ENCODE data around the gene HOXA4. TPM values are rescaled to one million over a fixed set of nuclear protein-coding genes. Genes with fewer than 3 reads are reported as not detected.
A peak's percentile ranks its signal among the peaks of the same experiment; 100 is the strongest.

The HOXA4 gene
- polyA plus RNA-seq, 4 donors, result 22.0 to 26.2 (median 23.3) TPM

DNA sequence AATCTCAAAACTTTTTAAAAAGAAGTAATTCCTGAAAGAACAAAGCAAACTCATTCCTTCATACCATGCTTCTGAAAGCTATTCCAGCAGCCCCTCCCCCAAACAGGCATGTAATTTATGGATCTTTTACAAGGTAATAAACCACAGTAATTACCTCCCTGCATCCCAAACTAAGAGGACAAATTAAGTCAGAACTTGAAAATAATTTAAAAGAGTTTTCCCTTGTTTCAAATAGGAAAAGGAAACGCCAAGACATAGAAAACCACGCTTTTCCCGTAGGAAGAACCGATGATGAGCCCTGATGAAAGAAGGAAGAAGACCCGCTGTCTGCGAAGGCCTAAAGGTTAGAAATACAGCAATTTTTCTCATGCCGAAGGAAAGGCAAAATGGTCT is 8.9 kb downstream of the HOXA4 start:
- DNase-seq (ENCODE audit: low read depth in 4 of 4, low spot score in 3 of 4), result no peak

DNA sequence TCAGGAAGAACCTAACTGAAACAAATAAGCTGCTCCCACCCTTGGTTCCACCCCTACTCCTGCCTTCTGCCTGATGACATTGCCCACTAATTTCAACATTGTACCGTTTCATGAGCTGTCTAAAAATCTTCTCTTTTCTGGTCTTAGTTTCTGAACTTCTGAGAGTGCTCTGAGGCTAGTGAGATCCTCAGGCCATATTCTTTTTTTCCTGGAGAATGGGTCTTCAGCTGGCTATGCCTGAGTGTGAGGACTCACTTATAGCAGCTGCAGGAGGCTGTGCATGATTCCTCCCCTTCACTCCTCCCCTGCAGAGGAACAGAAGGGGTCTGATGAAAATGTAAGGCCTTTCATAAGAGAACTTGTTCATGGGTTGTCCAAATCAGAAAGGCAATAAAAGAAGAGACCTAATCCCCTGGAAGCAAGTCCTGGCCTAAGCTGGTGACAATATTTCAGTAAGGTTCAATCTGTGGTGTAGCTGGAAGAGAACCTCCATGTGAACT is 11.1 kb downstream of the HOXA4 start:
- DNase-seq (ENCODE audit: low read depth in 4 of 4, low spot score in 3 of 4), result no peak

DNA sequence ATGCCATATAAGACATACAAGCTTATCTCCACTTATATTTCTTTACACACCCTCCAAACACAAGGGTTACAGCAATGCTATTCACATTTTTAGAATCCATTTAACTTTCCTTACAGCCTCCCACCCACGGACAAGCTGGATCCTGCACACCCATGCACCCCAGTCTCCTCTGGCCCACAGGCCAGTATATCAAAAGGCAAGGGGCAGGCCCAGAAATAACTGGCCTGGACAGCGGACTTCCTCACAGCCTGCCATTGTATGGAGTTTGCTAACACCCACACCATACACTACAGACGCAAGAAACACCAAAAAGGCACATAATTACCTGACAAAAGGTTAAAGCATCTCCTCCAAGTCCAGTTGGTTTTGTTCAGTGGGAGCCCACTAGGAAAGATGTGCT is 12.0 kb downstream of the HOXA4 start:
- DNase-seq (ENCODE audit: low read depth in 4 of 4, low spot score in 3 of 4), result no peak

DNA sequence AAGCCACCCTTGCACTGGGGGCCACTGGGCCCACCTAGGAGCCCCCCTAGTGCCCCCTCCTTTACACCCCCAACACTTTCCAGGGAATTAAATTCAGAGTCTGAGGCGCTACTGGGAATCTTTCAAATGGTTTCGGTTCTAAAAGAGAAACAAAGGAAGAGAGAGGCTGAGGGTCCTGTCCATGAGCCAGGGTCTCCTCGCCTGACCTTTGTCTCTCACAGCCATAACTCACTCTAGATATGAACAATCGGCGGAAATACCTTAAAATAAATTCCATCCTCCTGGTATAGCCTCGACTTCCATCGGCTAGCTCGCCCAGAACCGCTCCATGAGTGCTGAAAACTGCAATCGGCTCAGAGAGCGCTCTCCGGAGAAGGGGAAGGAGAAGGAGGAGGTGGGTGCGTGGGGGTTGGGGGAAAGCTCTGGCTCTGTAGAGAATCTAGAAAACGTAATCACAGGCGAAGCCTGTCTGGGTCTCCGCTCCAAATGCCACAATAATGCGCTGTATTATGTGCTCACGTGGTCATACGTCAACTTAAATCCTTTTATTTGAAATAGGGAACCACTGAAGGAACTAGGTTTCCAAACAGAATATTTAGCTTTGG is 12.6 kb downstream of the HOXA4 start:
- DNase-seq (ENCODE audit: low read depth in 4 of 4, low spot score in 3 of 4), result no peak

DNA sequence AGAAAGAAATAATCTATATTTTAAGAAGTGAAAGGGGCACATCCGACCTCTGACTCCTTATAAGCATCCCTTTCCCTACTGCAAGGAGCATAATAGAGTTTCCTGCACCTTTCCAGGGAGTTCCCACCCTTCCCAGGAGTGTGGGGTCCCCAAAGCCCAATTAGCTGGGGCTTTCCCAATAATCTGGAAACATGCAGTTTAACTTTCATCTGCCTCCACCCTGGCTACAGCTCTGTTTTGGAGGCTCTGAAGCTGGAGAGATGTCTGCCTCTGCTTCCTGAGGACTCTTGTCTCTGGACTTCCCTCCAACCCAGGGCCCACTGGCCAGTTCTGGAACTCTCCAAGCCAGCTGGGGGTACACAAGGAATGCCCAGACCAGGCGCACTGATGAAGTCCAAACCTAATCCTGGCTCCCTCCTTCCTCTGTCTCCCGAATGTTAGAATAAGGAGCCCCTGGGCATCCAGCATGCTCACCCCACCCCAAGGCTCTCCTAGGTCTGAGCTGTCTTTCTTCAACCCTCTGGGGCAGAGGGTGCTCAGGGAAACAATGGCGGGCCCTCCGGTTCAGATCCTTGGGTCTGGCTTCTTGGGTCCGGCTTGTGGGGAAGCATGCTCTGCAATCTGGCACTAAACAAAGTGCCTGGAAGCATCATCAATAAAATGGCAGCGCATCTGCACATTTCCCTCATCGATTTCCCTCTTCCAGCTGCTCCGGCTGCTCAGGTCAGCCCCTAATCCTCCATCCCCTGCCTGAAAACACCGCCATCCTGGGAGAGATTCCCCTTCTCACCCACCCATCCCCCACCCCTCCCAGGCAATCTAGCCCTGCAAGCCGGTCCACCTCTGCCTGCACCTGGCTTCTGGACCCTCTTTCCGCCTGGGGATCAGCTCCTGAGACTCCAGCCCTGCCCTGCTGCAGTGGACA is 13.3 kb downstream of the HOXA4 start:
- DNase-seq (ENCODE audit: low read depth in 4 of 4, low spot score in 3 of 4), result no peak

DNA sequence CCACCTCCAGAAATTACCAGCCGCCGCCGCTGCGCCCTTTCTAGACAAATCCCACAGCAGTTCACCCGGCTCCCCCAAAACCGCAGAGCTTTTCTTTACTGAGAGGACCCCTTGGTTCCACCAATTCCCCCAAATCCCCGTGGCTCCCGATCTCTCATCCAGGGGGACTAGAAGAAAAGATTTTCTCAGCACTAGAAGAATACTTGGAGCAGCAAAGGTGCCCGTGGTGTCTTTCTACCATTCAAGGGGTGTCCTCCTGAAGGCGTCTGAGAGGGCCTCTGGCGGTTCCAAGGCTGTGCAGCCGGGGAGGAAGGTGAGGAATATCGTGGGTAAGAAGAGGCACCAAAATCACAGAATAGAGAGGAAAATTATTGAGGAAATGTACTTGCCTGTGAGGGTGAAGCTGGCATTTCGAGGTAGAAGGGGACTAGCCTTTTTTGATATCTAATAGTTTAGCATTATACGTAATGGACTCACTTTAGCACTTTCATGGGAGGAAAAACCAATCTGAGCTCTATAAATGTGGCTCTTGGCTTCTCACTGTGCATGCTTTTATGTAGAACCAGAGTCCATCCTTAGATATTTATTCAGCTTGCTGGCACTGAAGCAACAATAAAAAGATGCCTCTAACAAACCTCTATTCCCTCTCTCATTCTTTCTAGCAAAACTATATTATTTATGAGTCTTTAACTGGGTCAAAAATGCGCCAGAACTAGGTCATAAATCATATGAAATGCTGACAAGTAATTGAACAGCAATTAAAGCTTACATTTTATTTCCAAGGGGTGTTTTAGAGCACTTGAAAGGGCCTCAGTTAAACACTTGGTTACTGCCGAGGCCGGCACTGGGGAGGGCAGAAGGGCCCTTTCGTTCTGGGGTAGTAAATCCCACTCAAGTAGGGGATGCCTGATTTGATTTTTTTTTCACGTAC is 14.3 kb downstream of the HOXA4 start:
- no peak for DNase-seq (ENCODE audit: low read depth in 4 of 4, low spot score in 3 of 4)

DNA sequence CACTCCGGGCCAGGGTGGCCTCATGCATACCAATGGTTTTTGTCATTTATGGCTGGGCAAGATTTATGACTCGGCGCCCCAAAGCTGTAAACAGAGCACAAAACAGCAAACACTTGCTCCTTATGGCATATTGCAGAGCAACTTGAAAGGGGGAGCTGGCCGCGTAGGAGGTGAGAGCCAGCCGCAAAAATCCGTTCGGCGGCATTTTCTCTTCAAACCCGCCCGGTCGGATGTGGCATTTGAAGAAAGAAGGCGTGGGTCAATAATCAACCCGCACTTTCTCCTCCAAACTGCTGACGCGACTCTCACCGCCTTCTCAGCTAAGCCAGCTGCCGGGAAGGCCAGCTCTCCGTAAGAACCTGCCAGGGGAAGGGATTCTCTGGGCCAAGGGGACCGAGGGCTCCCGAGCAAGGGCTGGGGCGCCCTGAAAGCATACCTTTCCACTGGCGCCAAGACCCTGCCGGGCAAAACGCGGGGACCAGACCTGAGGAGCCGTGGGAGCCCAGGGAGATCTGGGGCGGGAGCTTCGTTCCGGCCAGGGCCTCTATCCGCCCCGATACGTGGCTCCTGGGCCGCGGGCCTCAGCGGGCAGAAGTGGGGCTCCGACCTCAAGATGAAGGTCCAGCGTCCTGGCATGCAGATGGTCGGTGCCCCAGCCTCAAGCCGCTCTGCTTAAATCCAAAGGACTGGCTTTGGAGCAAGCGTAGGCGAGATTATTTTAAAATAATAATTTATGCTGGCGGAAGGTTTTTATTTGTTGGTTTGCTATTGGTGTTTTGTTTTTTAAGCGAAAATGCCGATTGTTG is 15.1 kb downstream of the HOXA4 start:
- no peak for DNase-seq (ENCODE audit: low read depth in 4 of 4, low spot score in 3 of 4)

DNA sequence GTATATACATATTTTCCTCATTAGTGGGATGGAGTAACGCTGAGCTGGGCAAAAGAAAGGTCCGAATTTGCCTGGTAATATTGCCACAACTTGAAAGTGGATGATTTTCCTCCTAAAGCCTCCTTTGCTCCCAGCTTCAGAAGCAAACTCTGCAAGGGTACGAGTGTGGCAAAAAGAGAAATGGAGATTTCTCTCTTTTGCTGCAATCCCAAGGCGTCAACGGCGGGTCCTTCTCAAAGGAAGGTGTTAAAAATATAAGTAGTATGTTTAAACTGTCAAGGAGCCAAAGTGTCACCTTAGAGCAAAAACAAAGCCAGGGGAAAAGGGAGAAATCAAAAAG is 15.7 kb downstream of the HOXA4 start:
- DNase-seq (ENCODE audit: low read depth in 4 of 4, low spot score in 3 of 4), result no peak

DNA sequence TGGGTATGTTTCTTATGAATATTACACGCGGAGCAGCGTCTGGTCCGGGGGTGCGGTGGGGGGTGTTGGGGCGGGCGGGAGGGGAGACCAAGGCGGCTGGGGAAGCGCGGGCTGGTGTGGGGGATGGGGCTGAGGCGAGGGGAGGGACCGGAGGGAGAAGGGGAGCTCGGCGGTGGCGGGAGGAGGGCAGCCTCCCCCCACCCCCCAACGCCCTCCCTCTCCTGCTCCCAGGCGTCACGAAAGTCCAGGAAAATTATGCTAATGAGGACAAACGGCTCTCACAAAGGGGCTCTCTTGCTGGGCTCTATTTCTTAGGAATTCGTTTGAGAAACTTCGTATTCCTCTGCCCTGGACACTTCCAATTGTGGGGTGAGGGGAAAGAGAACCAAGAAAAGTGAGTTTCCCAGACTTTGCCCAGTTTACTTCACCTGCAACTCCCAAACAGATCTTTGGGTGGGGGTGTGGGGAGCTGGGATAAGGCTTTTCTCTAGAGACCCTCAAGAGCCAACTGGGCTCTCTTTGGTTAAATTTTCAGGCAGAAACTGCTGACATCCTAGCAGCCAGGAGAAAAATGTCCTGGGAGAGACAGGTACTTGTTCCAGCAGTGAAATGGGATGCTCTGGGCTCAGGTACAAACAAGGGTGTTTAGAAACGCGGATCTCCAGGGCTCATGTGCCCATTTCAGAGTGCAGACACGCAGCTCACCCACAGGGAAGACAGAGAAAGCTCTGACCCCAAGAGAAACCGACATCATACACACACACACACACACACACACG is 16.4 kb downstream of the HOXA4 start:
- no peak for DNase-seq (ENCODE audit: low read depth in 4 of 4, low spot score in 3 of 4)

DNA sequence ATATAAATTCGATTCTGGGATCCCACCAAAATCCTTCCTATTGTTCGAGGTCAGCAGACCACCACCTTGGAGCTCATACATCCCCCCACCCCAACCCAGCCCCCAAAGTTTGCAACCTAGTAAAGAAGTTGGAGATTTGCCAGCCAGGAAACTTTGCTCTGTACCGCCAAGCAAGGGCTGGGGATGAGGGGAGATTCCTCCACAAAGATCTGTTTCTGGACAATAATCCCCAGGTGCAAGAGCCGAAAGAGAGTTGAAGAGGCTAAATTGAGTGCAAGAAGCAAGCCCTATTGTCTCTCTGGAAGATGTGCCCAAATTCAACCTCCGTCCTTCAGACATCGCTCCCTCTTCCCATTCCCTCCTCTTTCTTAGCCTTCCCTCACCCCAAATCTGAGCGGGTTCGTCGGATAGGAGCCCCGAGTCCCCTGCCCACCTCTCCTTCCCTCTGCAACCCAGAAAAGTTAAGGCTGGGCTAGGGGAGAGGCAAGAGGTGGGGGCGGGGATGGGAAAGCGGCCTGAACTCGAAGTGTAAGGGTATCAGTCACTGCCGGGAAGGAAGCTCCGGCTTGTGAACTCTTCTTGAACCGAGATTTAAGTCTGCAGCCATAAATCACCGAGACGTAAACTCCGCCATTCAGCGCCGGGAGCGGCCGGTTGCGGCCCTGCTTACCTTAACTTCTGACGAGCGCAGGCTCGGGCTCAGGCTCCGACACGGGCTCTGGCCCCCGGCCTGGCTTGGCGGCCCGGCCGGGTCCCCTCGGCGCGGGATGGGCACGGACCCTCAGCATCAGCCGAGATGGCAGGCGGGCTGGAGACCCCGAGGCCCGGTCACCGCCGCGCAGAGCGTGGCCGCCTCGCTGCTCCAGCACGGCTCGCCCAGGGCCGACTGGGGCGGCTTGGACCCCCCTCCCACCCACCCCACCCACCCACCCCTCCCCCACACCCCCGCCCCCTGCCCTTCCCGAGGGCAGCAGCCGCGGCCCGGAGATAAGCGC is 17.3 kb downstream of the HOXA4 start:
- DNase-seq (ENCODE audit: low read depth in 4 of 4, low spot score in 3 of 4), result peak in 1 of 4 donors; percentile 92

DNA sequence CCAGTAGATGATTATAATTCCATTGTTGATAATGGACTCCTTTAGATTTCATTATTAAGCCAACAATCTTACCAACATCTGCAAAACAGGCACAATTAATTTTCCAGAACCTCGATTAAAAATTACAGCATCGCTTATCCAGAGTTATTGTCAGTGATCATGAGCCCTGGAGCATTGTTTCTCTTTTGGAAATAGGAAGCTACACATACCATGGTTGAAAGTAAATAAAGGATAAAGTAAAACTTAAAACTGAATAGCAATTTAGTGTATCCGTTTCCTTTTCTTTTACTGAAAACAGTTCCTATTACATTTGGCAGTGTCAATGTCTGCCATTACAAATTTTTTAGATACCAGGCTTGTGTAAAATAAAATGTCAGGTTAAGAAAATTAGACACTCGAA is 18.2 kb downstream of the HOXA4 start:
- DNase-seq (ENCODE audit: low read depth in 4 of 4, low spot score in 3 of 4), result no peak

DNA sequence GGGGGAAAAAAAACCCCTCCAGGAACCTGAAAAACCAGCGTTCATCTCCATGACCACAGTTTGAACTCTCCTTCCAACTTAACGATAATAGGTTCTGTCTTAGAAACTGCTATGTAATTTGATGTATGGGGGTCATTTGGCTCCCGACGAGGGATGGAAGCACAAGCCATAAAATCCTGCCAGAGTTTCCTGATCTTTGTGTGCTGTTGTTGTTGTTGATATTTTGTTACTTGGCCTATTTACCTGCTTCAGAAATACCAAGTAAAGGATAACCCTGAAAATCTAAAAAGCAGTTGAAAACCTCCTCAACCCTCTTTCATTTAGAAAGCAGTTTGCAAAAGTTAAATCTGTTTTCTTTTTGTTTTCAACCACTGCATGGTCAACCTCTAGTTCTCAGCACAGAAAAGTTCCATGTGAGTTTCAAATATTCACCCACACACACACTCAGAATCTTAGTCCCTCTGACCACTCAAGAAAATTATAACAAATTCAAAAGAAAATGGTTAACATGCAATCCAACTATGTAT is 18.7 kb downstream of the HOXA4 start:
- no peak for DNase-seq (ENCODE audit: low read depth in 4 of 4, low spot score in 3 of 4)

DNA sequence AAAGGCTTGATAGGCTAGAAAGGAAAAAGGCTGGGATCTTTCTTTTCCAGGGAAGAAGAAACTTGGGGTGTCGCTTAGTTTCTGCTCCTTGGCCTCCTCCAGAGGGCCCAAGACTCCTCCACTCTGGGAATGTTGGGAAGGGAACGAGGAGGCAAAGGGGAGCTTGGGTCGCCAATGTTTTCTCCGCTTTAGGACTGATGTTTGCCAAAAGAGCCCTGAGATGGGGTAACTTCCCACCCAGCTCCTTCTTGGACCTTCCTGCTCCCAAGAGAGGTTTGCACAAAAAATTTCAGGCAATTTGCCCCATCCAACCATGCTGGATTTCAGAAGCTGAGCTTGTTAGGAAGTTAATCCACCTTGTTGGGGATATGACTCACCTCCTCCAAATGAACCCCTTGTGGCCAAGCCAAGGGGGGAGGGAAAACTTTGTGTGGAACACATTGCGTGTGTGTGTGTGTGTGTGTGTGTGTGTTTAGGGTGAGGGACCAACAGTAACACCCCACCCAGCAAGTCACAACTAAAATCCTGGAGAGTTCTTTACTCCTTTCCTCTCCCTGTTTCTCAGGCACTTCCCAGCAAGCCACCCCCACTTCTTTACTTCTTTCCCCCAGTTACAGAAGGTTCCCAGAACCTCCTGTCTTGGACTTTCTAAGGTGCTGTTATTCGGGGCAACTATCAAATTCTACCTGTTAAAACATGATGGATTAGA is 19.4 kb downstream of the HOXA4 start:
- no peak for DNase-seq (ENCODE audit: low read depth in 4 of 4, low spot score in 3 of 4)

DNA sequence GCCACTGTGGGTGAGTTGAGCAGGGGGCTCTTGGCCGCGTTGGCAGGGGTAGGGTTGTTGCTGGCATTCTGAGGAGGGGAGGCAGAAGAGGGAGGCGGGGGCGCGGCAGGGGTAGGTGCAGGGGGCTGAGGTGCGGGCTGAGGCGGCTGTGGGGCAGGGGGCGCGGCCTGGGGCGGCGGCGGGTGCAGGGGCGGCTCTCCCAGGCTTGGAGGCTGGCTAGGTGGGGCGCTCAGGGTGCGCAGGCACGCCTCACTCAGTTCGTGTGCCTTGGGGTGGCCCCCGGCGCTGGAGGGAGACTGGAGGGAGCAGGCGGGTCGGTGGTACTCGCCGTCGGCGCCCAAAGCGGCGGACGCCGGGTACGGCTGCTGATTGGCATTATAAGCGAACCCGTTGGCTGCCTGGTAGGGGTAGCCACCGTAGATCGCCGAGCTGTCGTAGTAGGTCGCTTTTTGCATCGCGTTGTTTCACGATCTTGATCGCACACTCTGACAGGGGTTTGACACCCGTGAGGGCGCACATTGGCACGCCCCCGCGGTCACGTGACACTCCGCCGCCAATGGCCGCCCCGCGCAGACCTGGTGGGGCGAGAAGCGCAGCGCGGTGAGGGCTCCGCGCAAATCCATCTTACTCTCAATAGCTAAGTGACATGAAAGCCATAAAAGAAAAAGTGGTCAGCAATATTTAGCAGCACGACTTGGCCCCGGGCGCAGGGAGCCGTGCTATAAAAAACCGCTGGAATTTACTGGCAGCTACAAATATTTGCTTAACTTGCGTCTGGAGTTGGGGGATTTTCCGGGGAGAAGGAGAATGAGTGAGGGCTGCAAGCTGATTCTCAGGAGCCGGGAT is 20.1 kb downstream of the HOXA4 start:
- DNase-seq (ENCODE audit: low read depth in 4 of 4, low spot score in 3 of 4), result no peak

DNA sequence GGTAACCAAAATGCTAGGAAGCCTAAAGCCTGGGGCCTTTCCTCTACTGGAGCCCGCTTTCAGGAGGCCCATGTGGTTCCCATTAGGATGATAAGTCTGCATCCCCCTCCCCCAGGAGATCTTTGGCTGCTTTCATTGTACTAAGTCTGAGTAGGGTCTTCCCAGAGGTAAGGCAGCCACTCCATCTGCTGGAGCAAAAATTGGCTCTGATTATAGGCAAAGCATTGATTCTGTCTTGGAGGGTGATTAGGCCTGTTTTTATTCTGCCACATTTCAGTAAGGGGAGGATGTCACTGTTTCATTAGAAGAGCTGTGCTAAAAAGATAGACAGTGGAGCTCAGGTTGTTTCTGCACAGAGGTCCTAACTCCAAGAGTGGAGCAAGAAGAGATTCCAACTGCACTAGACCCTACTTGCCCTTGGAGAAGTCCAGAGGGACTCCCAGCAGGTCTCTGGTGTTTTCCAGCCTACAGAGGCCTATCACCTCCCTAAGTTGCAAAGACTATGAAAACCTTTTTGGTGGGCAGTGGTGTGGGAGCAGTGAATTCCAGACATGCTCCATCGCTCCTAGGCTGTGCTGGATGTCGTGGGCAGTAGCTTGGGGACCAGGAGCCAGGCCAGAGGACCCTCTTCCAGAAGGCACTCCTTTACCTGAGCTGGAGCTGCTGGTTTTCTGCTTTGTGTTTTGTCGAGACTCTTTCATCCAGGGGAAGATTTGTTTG is 20.9 kb downstream of the HOXA4 start:
- DNase-seq (ENCODE audit: low read depth in 4 of 4, low spot score in 3 of 4), result no peak
